Karpas-422 (cell line): ENCODE measurements around the gene RHOH. TPM values are rescaled to one million over a fixed set of nuclear protein-coding genes. Genes with fewer than 3 reads are reported as not detected.

Experiments
- DNase-seq: peaks from one replicate; pipeline ENCODE4 v3.0.0-alpha.2; 2015
- H2AFZ ChIP-seq: fragments of 200-600 bp; sonication (generic); 2 replicates; pipeline ENCODE4 v1.6.1; 2014; ENCODE audit warnings: antibody characterized with exemption, low read length, mixed read lengths
- H3K27ac ChIP-seq: fragments of 200-600 bp; sonication (generic); 2 replicates; pipeline ENCODE4 v1.5.1; 2014; ENCODE audit warnings: mild to moderate bottlenecking, low read length, moderate library complexity
- H3K27me3 ChIP-seq: fragments of 200-600 bp; sonication (generic); 2 replicates; pipeline ENCODE4 v1.6.1; 2014; ENCODE audit warnings: low read length, mixed read lengths
- H3K36me3 ChIP-seq: fragments of 200-600 bp; sonication (generic); 2 replicates; pipeline ENCODE4 v1.6.1; 2014; ENCODE audit warnings: low read length, mixed read lengths; ENCODE audit not compliant: insufficient read depth
- H3K4me1 ChIP-seq: fragments of 200-600 bp; sonication (generic); 2 replicates; pipeline ENCODE4 v1.6.1; 2014; ENCODE audit warnings: mild to moderate bottlenecking, low read length, mixed read lengths
- H3K4me2 ChIP-seq: fragments of 200-600 bp; sonication (generic); 2 replicates; pipeline ENCODE4 v1.6.1; 2014; ENCODE audit warnings: low read length, low read depth, mild to moderate bottlenecking; ENCODE audit not compliant: poor library complexity, severe bottlenecking
- H3K4me3 ChIP-seq: fragments of 200-600 bp; sonication (generic); 2 replicates; pipeline ENCODE4 v1.5.1; 2014; ENCODE audit warnings: mild to moderate bottlenecking, antibody characterized with exemption, low read length, mixed read lengths
- H3K79me2 ChIP-seq: fragments of 200-600 bp; sonication (generic); 2 replicates; pipeline ENCODE4 v1.6.1; 2014; ENCODE audit warnings: mild to moderate bottlenecking, low read length, mixed read lengths
- H3K9ac ChIP-seq: fragments of 200-600 bp; sonication (generic); 2 replicates; pipeline ENCODE4 v1.6.0; 2014; ENCODE audit warnings: low read length
- H3K9me2 ChIP-seq: fragments of 200-600 bp; sonication (generic), shearing (Covaris generic); replicated peaks from 2 replicates; pipeline ENCODE4 v1.6.0; 2014; ENCODE audit warnings: mild to moderate bottlenecking, low read length, moderate library complexity; ENCODE audit not compliant: insufficient read depth
- H3K9me3 ChIP-seq: fragments of 300-700, 200-600 bp; sonication (generic); 2 replicates; pipeline ENCODE4 v1.6.1; 2014; ENCODE audit warnings: low read length, mixed read lengths
- H4K20me1 ChIP-seq: fragments of 200-600 bp; sonication (generic); 2 replicates; pipeline ENCODE4 v1.6.1; 2014; ENCODE audit warnings: mild to moderate bottlenecking, antibody characterized with exemption, low read length, low read depth; ENCODE audit not compliant: insufficient read depth
- total RNA-seq: library from RNA; depleted of rRNA; stranded (reverse); fragments of >200 nt; shearing (Covaris generic); gene quantifications from 2 replicates; pipeline ENCODE4 v1.2.3, GENCODE V29; 2014; ENCODE audit warnings: low replicate concordance

Gene RHOH
- total RNA-seq, 1 experiment from 2014 or later = 68.4 TPM

DNA sequence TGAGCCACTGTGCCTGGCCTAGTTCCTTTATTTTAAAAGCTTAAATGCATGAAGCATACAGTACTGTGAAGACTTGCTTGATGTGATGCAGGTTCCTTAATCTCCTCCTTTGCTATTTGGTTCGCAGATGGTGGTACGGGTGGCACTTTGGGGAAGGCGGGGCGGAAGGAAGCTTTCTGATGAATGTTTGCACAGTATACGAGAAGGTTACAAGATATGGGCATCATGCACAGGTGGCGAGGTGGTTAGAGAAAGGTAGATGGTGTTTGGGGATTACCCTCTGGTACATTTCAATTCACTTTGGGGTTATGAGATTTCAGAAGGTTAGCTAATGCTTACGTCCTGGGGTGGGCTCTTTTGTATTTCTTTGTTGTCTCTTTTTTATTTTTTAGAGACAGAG is 17.2 kb downstream of the RHOH start:
- peaks cover 70% of the 10 kb centered on the region for H3K36me3 ChIP-seq
- peaks cover 67% of the 10 kb centered on the region for H3K4me1 ChIP-seq
- H3K27ac ChIP-seq = peak overlapping the region; percentile 0; the same call in 1 of the 2 replicates

DNA sequence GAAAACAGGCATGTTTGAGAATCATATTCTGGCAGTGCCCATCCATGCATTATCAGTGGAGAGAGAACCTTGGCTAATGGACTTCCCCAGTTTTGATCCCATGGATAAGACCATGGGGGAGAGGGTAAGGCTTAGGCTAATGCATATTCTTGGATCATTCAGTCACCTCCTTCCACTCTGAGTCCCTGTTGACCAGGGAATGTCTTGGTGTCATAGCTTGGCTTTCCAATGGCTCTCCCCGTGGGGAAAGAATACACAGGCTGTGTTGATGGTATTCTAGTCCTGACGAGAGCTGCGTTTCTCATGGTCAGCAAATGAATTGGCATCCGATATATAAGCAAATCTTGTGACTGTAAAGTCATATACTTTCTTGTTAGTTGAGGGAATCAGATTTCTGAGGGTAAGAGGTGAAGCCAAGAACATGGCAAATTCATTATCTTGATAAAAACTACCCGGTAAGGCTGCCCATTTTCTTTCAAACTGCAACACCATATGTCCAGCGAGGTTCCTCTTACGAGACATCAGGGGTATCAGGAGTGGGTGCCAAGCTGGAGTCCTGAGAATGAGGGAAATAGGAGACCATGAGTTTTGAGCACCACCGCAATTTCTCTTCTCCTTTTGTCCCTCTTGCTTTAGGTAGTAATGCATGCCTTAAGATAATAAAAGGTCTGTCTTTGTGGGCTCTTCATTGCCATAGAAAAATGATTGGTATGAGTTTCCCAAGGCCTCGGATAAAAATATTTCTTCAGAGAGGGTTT is 18.0 kb downstream of the RHOH start:
- Histone ChIP-seq H3K4me3 (no peak overlapping the region), H3K36me3 (peaks cover 69% of the 10 kb centered on the region), H3K4me2 (no peak overlapping the region), H3K27ac (peak overlapping the region; percentile 0; the same call in 1 of the 2 replicates), H3K9ac (no peak overlapping the region), H4K20me1 (peaks cover 8% of the 10 kb centered on the region; the same call in 1 of the 2 replicates), H3K9me3 (no peaks in the 10 kb centered on the region), H3K79me2 (peaks cover 100% of the 10 kb centered on the region), H3K4me1 (peaks cover 64% of the 10 kb centered on the region), H2AFZ (no peak overlapping the region), H3K9me2 (no peaks in the 10 kb centered on the region), H3K27me3 (no peaks in the 10 kb centered on the region)
- no peak for DNase-seq

More for the DNA sequence above, 17.2 kb downstream of the RHOH start:
- no peaks in the 10 kb centered on the region for H3K9me3 ChIP-seq
- no peak overlapping the region for H3K4me2 ChIP-seq
- H3K79me2 ChIP-seq = peaks cover 100% of the 10 kb centered on the region
- H4K20me1 ChIP-seq = peaks cover 8% of the 10 kb centered on the region; the same call in 1 of the 2 replicates
- H3K27me3 ChIP-seq = no peaks in the 10 kb centered on the region
- no peak overlapping the region for H3K9ac ChIP-seq
- H3K9me2 ChIP-seq = no peaks in the 10 kb centered on the region
- H3K4me3 ChIP-seq = no peak overlapping the region
- no peak for DNase-seq
- H2AFZ ChIP-seq = no peak overlapping the region

DNA sequence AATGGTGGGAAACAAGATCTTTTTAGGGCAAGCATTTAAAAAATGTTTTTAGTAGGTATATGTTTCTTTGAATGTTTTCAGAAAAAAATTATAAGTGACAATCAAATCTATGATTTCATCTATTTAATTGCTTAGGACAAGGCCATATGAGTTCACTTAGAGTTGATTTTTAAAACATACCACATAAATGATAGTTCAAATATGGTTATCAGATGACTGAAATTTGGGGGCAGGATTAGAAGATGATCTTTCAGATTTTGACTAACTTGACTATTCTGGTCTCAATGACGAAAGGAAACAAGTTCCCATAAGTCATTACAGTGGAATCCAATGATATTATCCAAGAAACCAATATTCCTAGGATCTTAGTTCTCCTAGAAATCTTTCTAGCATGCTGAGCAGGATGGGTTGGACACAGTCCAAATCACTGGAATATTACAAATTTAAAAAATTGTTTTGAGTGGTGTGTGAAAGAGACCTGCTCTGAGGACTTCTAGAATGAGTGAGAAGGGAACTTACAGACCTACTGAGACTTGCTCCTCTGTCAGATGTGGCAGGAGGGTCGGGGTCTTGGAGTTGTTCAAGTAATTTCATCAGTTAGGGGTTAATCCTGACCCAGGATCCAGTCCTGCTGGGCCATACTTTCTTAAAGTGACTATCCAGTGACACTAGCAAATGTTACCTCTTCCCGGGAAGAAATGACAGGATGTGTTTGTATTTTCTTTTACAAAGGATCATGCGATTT is 20.0 kb downstream of the RHOH start:
- Histone ChIP-seq H3K27ac (peak overlapping the region; percentile 38), H3K9me2 (no peaks in the 10 kb centered on the region), H3K36me3 (peaks cover 79% of the 10 kb centered on the region), H3K4me2 (no peak overlapping the region), H3K79me2 (peaks cover 100% of the 10 kb centered on the region), H3K4me1 (peaks cover 64% of the 10 kb centered on the region), H3K9ac (no peak overlapping the region), H2AFZ (no peak overlapping the region), H3K9me3 (no peaks in the 10 kb centered on the region), H3K4me3 (no peak overlapping the region), H3K27me3 (no peaks in the 10 kb centered on the region), H4K20me1 (peaks cover 13% of the 10 kb centered on the region; the same call in 1 of the 2 replicates)
- DNase-seq = no peak

DNA sequence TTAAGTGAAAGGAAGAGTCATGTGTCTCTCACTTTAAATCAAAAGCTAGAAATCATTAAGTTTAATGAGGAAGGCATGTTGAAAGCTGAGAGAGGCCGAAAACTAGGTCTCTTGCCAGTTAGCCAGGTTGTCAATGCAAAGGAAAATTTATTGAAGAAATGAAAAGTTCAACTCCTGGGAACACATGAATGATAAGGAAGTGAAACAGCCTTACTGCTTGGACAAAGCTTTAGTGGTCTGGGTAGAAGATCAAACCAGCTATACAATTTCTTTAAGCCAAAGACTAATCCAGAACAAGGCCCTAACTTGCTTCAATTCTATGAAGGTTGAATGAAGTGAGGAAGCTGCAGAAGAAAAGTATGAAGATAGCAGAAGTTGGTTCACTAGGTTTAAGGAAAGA is 24.9 kb downstream of the RHOH start:
- DNase-seq = no peak
- Histone ChIP-seq H3K9me2 (no peaks in the 10 kb centered on the region), H3K9ac (no peak overlapping the region), H3K4me2 (no peak overlapping the region), H3K36me3 (peaks cover 73% of the 10 kb centered on the region), H3K79me2 (peaks cover 99% of the 10 kb centered on the region), H2AFZ (no peak overlapping the region), H3K27me3 (no peaks in the 10 kb centered on the region), H3K4me1 (peaks cover 72% of the 10 kb centered on the region), H3K27ac (peak overlapping the region; percentile 79), H3K4me3 (no peak overlapping the region), H3K9me3 (no peaks in the 10 kb centered on the region), H4K20me1 (peaks cover 19% of the 10 kb centered on the region; the same call in 1 of the 2 replicates)

DNA sequence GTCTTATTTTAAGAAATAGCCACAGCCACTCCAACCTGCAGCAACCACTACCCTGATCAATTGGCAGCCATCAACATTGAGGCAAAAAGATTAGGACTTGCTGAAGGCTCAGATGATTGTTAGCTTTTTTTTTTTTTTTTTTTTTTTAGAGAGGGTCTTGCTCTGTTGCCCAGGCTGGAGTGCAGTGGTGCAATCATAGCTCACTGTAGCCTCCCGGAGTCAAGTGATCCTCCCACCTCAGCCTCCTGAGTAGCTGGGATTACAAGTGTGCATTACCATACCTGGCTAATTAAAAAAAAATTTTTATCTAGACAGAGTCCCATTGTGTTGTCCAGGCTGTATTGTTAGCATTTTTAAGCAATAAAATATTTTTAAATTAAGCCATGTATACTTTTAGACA is 26.5 kb downstream of the RHOH start:
- DNase-seq = no peak

DNA sequence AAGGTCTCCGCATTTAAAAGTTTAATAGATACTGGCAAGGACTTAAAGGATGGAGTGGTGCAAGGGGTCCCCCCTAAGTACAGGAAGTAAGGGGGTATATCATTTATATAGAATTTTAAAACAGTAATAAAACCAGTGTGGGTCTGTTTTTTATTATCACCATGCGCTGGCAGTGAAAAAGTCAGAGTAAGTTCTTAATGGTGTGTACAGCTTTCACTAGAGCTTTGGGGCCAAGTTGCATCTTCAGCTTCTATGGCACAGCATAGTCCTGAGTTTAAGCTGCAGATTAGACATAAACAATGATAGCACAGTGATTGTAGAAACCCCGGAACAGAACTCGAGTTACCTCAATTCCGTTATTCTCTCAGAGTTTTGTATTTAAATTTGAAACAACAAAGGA is 27.6 kb downstream of the RHOH start:
- Histone ChIP-seq H3K36me3 (peaks cover 60% of the 10 kb centered on the region), H3K9me2 (no peaks in the 10 kb centered on the region), H3K27me3 (no peaks in the 10 kb centered on the region), H3K9me3 (no peaks in the 10 kb centered on the region), H3K4me2 (no peak overlapping the region), H3K9ac (no peak overlapping the region), H3K4me3 (no peak overlapping the region), H4K20me1 (peaks cover 22% of the 10 kb centered on the region; the same call in 1 of the 2 replicates), H2AFZ (no peak overlapping the region), H3K4me1 (peaks cover 82% of the 10 kb centered on the region), H3K79me2 (peaks cover 98% of the 10 kb centered on the region), H3K27ac (0 out of 2 replicates have a peak overlapping the region, but pooled peaks have one; percentile 9)
- DNase-seq = no peak

More for the DNA sequence above, 26.5 kb downstream of the RHOH start:
- no peak overlapping the region for H2AFZ ChIP-seq
- H4K20me1 ChIP-seq = peaks cover 22% of the 10 kb centered on the region; the same call in 1 of the 2 replicates
- H3K36me3 ChIP-seq = peaks cover 65% of the 10 kb centered on the region
- H3K9me3 ChIP-seq = no peaks in the 10 kb centered on the region
- H3K4me2 ChIP-seq = peak overlapping the region; percentile 17
- peaks cover 81% of the 10 kb centered on the region for H3K4me1 ChIP-seq
- no peak overlapping the region for H3K9ac ChIP-seq
- peaks cover 98% of the 10 kb centered on the region for H3K79me2 ChIP-seq
- H3K4me3 ChIP-seq = no peak overlapping the region
- peak overlapping the region; percentile 79 for H3K27ac ChIP-seq
- no peaks in the 10 kb centered on the region for H3K27me3 ChIP-seq
- no peaks in the 10 kb centered on the region for H3K9me2 ChIP-seq

DNA sequence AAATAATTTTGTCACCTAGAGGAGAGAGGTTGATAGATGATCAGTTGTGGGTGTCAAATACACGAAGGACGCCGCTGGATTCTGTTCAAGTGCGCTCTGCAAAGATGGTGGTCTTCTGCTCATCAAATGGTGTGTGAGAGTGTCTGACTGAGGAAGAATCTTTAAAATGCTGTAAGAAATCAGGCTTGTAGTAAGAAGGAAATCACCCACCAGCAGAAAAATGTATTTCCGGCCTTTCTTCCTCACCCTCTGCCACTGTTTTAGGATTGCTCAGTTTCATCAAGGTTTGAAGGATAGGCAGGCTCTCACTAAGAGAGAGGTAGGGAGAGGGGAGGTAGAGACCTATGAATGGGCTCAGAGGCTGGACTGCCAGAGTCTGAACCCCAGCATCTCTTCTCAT is 28.7 kb downstream of the RHOH start:
- no peak overlapping the region for H3K9ac ChIP-seq
- H3K4me2 ChIP-seq = no peak overlapping the region
- H2AFZ ChIP-seq = no peak overlapping the region
- peaks cover 76% of the 10 kb centered on the region for H3K4me1 ChIP-seq
- no peak for DNase-seq
- H3K9me3 ChIP-seq = no peaks in the 10 kb centered on the region
- H3K36me3 ChIP-seq = peaks cover 57% of the 10 kb centered on the region
- H3K9me2 ChIP-seq = no peaks in the 10 kb centered on the region
- H3K27ac ChIP-seq = no peak overlapping the region
- peaks cover 98% of the 10 kb centered on the region for H3K79me2 ChIP-seq
- peaks cover 24% of the 10 kb centered on the region; the same call in 1 of the 2 replicates for H4K20me1 ChIP-seq
- no peak overlapping the region for H3K4me3 ChIP-seq
- no peaks in the 10 kb centered on the region for H3K27me3 ChIP-seq

DNA sequence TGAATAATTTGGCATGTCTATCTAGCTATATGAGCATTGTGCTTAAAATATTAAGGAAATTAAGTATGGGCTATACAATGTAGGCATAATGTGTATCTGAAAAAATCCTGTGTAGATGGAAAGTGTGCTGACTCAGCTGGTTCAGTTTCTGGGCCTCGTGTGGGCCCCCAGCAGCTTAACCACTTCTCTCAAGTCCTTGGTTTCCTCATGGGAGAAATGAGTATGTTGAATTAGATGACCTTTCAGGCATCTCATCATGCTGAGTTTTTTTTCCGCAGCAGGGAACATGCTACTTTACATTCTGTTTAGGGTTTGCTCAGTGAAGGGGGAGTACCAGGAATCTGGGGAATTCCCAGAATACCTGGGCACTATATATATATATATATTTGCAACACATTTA is 30.5 kb downstream of the RHOH start:
- no peaks in the 10 kb centered on the region for H3K9me3 ChIP-seq
- peaks cover 35% of the 10 kb centered on the region; the same call in 1 of the 2 replicates for H4K20me1 ChIP-seq
- DNase-seq = peak; percentile 55
- peak overlapping the region; percentile 48 for H3K27ac ChIP-seq
- peaks cover 98% of the 10 kb centered on the region for H3K79me2 ChIP-seq
- H3K4me3 ChIP-seq = no peak overlapping the region
- H2AFZ ChIP-seq = no peak overlapping the region
- H3K27me3 ChIP-seq = no peaks in the 10 kb centered on the region
- no peaks in the 10 kb centered on the region for H3K9me2 ChIP-seq
- no peak overlapping the region for H3K9ac ChIP-seq
- H3K4me1 ChIP-seq = peaks cover 74% of the 10 kb centered on the region
- H3K36me3 ChIP-seq = peaks cover 50% of the 10 kb centered on the region
- H3K4me2 ChIP-seq = peak overlapping the region; percentile 17
